A673 (cell line): ENCODE results near the gene RPL29.

ENCODE experiments used
- EZH2 ChIP-seq: fragments of 200-600 bp; sonication (generic); IDR thresholded peaks from 2 replicates; pipeline ENCODE4 v1.6.1; 2017; ENCODE audit warnings: borderline replicate concordance, low read depth, mild to moderate bottlenecking, mixed read lengths, antibody characterized with exemption, low read length; ENCODE audit not compliant: poor library complexity, severe bottlenecking
- TF ChIP-seq, protein P1 (sequence below): fragments of 300-800, 200-600 bp; sonication (generic); conservative IDR thresholded peaks from 2 replicates; pipeline ENCODE4 v1.5.1; 2017; ENCODE audit warnings: low read depth, mild to moderate bottlenecking, antibody characterized with exemption, low read length, moderate library complexity, mixed read lengths

DNA sequence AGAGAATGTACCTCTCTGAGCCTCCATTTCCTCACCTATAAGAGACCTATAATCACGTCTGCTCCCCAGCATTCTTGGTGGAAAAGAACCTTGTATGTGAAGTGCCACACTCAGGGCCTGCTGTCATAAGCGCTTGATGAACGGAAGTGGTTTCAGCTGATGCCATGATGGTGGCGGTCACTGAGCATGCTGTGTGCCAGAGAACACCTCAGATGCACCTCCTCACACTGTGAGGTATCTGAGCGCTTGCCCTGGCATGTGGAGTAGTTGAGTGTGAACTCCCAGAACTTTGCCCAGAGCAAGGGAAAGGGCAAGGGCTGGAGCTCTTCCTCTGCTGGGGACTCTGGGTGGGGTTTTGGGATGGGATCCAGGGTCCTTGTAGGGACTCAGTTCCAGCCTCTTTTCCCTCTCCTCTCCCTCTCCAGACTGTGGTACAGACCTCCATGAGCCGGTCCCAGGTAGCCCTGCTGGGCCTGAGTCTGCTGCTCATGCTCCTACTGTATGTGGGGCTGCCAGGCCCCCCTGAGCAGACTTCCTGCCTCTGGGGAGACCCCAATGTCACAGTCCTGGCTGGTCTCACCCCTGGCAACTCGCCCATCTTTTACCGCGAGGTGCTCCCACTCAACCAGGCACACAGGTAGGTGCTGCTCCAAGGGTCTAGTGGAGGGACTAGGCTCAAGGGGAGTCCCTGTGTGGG is 18.1 kb downstream of the RPL29 start:
- TF ChIP-seq, protein P1, sequence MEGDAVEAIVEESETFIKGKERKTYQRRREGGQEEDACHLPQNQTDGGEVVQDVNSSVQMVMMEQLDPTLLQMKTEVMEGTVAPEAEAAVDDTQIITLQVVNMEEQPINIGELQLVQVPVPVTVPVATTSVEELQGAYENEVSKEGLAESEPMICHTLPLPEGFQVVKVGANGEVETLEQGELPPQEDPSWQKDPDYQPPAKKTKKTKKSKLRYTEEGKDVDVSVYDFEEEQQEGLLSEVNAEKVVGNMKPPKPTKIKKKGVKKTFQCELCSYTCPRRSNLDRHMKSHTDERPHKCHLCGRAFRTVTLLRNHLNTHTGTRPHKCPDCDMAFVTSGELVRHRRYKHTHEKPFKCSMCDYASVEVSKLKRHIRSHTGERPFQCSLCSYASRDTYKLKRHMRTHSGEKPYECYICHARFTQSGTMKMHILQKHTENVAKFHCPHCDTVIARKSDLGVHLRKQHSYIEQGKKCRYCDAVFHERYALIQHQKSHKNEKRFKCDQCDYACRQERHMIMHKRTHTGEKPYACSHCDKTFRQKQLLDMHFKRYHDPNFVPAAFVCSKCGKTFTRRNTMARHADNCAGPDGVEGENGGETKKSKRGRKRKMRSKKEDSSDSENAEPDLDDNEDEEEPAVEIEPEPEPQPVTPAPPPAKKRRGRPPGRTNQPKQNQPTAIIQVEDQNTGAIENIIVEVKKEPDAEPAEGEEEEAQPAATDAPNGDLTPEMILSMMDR, result no peak
- no peak for TF ChIP-seq EZH2
